ENCODE results near the gene WDR12. TPM values are rescaled to one million over a fixed set of nuclear protein-coding genes. Genes with fewer than 3 reads are reported as not detected.

Gene WDR12
- total and polyA plus RNA-seq, 2 of the 13 experiments (the other 11 are each of a cell fraction or from before 2014, with no cell fraction given), result 94.4 to 216 TPM

DNA sequence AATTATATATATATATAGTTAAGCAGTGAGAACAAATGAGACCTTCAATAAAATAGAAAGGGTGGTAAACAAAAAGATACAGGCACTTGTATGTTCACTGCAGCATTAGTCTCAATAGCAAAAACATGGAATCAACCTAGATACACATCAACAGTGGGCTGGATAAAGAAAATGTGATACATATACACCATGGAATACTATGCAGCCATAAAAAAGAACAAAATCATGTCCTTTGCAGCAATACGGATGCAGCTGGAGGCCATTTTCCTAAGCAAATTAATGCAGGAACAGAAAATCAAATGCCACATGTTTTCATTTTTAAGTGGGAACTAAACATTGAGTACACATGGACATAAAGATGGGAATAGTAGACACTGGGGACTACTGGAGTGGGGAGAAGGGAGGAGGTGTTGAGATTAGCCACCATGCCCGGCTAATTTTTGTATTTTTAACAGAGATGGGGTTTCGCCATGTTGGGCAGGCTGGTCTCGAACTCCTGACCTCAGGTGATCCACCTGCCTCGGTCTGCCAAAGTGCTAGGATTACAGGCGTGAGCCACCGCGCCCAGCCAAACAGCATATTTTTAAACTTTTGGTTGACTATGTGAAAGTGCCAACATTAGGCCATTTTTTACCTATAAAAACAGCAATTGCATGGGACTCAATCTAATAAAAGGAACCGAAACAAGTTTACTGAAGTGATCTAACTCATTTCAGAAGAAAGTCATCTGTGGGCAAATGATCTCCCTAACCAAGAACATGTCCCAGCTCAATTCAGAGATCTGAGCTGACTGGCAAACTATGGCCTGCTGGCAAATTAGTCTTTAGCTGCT, 63.6 kb downstream of the WDR12 start (continued):
- TF ChIP-seq ELK4 (CRISPR knock-in tag; IDR thresholded peaks at IDR 0.05; ENCODE audit: borderline replicate concordance) (no peak), ZNF644 (CRISPR knock-in tag; IDR thresholded peaks at IDR 0.05; ENCODE audit: low read depth) (no peak)

GRCh38 chr2:202844656-202845055, 66.8 kb downstream of the WDR12 start:
- WGBS (ENCODE audit: low lambda C conversion rate), result 27% methylated on average over 2 of the region's 2 CpGs
- Histone ChIP-seq H3K27ac (ENCODE audit: extremely low read length, insufficient read depth, low read length) (no peak overlapping the region), H3K9ac (ENCODE audit: insufficient read depth, low read depth, low read length) (no peak overlapping the region), H2AFZ (ENCODE audit: low read length) (no peak overlapping the region), H3K9me3 (ENCODE audit: low read length) (peaks cover 12% of the 10 kb centered on the region), H3K79me2 (ENCODE audit: insufficient read depth, low read length) (no peaks in the 10 kb centered on the region), H3K4me2 (ENCODE audit: low read depth, low read length) (no peak overlapping the region), H3K36me3 (replicated peaks in 1 of 2; ENCODE audit: control insufficient read depth in 1 of 2, insufficient read depth in 2 of 2, low read length in 2 of 2) (no peaks in the 10 kb centered on the region), H3K4me3 (replicated peaks in 1 of 3; ENCODE audit: insufficient read depth in 1 of 3, low read depth in 2 of 3, low read length in 3 of 3) (no peak overlapping the region), H4K20me1 (ENCODE audit: insufficient read depth, low read length) (no peaks in the 10 kb centered on the region), H3K27me3 (ENCODE audit: control insufficient read depth in 1 of 2, insufficient read depth in 2 of 2, low read length in 2 of 2) (no peaks in the 10 kb centered on the region), H3K4me1 (ENCODE audit: insufficient read depth, low read length) (peaks cover 17% of the 10 kb centered on the region)
- intact Hi-C loops (cut with micrococcal nuclease; ENCODE audit: unreplicated experiment), result no loop called here
- TF ChIP-seq RELA (CRISPR knock-in tag; IDR thresholded peaks at IDR 0.05), result no peak
- TF ChIP-seq MAX (IDR thresholded peaks at IDR 0.05), result no peak
- TF ChIP-seq, protein P1, sequence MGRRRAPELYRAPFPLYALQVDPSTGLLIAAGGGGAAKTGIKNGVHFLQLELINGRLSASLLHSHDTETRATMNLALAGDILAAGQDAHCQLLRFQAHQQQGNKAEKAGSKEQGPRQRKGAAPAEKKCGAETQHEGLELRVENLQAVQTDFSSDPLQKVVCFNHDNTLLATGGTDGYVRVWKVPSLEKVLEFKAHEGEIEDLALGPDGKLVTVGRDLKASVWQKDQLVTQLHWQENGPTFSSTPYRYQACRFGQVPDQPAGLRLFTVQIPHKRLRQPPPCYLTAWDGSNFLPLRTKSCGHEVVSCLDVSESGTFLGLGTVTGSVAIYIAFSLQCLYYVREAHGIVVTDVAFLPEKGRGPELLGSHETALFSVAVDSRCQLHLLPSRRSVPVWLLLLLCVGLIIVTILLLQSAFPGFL (CRISPR knock-in tag; IDR thresholded peaks at IDR 0.05), result no peak
- TF ChIP-seq TAF15 (IDR thresholded peaks at IDR 0.05; ENCODE audit: low read depth, low read length, poor library complexity, severe bottlenecking), result no peak
- TF ChIP-seq CBX1 (IDR thresholded peaks at IDR 0.05; ENCODE audit: low read depth), result no peak
- TF ChIP-seq MEIS1 (CRISPR knock-in tag; IDR thresholded peaks at IDR 0.05; ENCODE audit: borderline replicate concordance), result no peak
- TF ChIP-seq, protein P2, sequence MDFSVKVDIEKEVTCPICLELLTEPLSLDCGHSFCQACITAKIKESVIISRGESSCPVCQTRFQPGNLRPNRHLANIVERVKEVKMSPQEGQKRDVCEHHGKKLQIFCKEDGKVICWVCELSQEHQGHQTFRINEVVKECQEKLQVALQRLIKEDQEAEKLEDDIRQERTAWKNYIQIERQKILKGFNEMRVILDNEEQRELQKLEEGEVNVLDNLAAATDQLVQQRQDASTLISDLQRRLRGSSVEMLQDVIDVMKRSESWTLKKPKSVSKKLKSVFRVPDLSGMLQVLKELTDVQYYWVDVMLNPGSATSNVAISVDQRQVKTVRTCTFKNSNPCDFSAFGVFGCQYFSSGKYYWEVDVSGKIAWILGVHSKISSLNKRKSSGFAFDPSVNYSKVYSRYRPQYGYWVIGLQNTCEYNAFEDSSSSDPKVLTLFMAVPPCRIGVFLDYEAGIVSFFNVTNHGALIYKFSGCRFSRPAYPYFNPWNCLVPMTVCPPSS (IDR thresholded peaks at IDR 0.05), result no peak
- no peak for TF ChIP-seq ZNF484 (CRISPR knock-in tag; IDR thresholded peaks at IDR 0.05; ENCODE audit: borderline replicate concordance, low read depth)
- TF ChIP-seq NBN (conservative IDR thresholded peaks at IDR 0.05), result no peak
- no peak for TF ChIP-seq ZNF350 (CRISPR knock-in tag; IDR thresholded peaks at IDR 0.05; ENCODE audit: borderline replicate concordance, low read depth)
- ChIA-PET POLR2A (no interaction called here), CTCF (ENCODE audit: low intra/inter-chr PET ratio, low total read pairs) (no interaction called here)
- BruUV-seq (replicated peaks), result no TSS peak
- no peak for FAIRE-seq
- no peak for DNase-seq (ENCODE audit: low spot score)
- in situ Hi-C loops (cut with HindIII; ENCODE audit: extremely low pct_ligation_motif_present, low pct_unique_long_range_greater_than_20kb), result loop anchor here (25.0 kb wide), 2 partner anchors 968 to 1068 kb away; no protein-coding TSS in a partner anchor
- no peak for ATAC-seq
